ENCODE measurements around the gene ABHD16A.

DNA sequence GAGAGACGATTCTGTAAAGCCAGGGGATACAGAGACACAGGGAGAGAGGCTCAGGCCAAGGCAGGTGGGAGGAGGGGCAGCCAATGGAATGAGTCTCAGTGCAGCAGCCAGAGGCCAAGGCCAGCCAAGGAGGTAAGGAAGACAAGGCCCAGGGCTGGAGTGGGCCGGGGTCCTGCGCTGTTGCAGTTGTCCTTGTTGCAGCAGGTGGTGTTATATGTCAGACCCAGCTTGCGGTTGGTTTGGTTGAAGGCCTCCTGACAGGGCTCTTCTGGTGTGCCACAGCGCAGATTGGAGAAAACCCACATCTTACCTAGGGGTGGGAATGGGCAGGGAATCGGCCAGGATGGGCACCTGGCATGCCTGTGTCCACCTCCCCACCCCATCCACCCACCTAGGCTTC lies 15.9 kb upstream of the ABHD16A start:
- TF ChIP-seq, protein P1, sequence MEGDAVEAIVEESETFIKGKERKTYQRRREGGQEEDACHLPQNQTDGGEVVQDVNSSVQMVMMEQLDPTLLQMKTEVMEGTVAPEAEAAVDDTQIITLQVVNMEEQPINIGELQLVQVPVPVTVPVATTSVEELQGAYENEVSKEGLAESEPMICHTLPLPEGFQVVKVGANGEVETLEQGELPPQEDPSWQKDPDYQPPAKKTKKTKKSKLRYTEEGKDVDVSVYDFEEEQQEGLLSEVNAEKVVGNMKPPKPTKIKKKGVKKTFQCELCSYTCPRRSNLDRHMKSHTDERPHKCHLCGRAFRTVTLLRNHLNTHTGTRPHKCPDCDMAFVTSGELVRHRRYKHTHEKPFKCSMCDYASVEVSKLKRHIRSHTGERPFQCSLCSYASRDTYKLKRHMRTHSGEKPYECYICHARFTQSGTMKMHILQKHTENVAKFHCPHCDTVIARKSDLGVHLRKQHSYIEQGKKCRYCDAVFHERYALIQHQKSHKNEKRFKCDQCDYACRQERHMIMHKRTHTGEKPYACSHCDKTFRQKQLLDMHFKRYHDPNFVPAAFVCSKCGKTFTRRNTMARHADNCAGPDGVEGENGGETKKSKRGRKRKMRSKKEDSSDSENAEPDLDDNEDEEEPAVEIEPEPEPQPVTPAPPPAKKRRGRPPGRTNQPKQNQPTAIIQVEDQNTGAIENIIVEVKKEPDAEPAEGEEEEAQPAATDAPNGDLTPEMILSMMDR (IDR thresholded peaks at IDR 0.05; ENCODE audit: low read depth, low read length, missing input control), result no peak
- no peak for TF ChIP-seq HNF4A (conservative IDR thresholded peaks at IDR 0.05)
- TF ChIP-seq JUND (IDR thresholded peaks at IDR 0.05), result no peak
- TF ChIP-seq, protein P2, sequence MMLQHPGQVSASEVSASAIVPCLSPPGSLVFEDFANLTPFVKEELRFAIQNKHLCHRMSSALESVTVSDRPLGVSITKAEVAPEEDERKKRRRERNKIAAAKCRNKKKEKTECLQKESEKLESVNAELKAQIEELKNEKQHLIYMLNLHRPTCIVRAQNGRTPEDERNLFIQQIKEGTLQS (IDR thresholded peaks at IDR 0.05), result no peak
- no peak for TF ChIP-seq EGR1 (IDR thresholded peaks at IDR 0.05; ENCODE audit: low read depth in 2 of 2)

All from liver (tissue), 3 donors.